NCI-H82 treated with DMSO at 0.1 percent for 48 hours (cell line): ENCODE results near the gene BABAM2.

Source experiments
- DNase-seq: peaks from one replicate; lab custom pipeline; 2025; ENCODE audit not compliant: unreplicated experiment; lab: John Stamatoyannopoulos, UW

The BABAM2 gene

DNA sequence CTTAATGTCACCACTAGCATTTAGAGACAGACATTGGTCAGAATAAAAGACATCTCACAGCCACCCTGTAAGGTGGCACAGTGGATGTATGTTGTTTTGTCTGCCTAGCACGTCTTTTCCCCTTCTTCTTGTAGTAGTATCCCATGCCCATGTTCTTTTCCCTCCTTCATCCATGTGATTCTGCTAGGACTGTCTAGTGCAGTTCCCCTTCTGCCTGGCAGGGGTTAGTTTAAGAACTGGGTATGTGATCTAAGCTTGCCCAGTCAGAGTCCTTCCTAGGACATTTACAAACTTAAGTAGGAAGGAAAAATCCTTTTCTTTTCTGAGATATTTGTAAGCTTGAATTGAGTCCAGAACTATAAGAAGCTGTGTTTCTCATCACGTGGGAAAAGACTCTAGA lies 172.3 kb downstream of the BABAM2 start:
- no peak for DNase-seq

DNA sequence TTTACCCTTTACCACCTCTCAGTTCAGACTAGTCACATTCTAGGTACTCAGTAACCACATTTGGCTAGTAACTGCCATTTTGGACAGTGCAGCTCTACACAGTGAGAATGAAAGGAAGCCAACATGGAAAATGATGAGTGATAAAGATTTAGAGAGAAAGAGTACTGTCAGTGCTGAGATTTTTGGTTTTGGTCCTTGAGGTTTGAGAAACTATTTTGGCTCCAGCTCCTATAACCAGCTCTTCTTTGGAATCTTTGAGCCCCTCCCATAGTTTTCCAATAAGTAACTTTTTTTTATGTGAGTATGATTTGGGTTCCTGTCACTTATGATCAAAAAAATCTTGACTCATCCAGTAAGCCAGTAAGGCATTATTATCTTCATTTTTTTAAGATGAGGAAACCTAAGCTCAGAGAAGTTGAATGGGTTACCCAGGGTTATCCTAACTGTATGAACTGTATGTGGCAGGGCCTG lies 173.0 kb downstream of the BABAM2 start:
- DNase-seq: no peak

DNA sequence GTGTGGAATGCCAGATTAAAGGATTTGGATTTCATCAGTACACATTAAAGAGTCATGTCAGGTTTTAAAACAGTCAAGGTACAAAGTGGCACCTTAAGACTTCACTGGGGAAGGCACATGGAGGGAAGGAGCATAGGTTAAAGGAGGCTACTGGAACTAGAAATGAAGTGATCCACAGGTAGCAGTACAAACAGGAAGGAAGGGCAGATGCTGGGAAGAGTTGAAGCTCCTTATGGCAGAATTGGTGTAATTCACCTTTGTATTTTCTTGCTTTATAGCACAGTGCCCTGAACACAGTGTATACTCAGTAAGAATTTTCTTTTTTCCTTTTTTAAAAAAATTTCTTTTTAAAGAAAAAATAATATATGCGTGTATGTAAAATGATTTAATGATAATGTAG lies 177.1 kb downstream of the BABAM2 start:
- no peak for DNase-seq

DNA sequence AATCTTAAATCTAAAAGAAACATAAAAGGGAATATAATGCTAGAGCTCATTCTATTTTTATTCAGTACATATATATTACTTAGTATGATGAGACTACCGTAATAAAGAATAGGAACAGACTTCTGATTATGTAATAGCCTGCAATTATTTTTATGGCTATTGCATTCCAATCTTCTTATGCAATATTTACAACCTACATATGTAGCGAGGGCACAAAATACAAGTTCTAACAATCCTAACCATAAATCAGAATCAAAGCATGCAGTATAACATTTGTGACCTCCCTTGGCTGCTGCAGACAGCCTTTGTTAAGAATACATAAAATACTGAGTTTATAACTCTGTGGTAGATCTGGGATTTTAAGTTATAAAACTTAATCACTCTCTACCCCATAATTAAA lies 177.6 kb downstream of the BABAM2 start:
- DNase-seq: no peak

DNA sequence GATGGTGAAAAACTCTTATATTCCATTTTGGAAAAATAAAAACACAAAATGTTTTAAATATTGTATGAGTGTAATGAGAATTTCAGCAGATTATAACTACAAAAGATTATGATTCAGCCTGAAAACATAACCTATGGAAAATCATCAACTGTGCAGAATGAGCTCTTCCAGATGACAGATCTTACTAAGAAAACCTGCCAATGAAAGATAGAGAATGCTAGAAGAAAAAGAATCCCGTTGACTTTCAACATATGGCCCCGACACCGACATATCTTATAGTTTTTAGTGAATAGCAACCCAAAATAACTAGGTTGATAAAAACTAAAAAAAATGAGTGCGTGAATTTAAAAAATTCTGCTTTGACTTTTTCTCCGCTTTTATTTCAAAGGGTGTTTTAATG lies 178.0 kb downstream of the BABAM2 start:
- DNase-seq: no peak

DNA sequence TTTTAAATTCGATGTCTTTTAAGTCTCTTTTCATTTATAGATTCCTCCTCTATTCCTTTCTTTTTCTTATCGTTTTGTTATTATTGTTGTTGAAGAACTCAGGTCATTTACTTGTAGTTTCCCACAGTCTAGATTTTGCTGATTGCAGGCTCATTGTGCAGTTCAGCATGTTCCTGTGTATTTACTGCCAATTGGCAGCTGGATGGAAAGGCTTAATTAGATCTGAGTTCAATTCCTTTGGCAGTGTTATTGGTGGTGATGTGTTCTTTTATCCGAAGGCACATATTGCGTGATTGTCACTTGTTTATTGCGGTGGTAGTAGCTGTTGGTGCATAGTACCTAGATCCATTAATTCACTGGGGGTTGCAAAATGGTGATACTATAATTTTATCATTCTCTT lies 180.7 kb downstream of the BABAM2 start:
- DNase-seq: no peak

DNA sequence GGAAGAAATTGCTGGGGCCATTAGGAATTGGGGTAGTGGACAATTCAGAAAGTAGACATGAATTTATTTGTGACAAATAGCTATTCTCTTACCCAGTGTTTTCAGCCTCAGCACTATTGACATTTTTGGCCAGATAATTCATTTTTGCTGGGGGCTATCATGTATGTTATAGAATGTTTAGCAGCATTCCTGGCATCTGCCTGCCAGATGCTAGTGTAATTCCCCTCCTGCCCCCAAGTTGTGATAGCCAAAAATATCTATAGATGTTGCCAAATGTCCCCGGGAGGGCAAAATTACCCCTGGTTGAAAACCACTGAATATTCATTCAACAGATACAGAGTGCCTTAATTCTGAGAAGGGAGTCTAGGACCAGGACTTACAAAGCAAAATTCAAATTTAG lies 183.6 kb downstream of the BABAM2 start:
- no peak for DNase-seq

DNA sequence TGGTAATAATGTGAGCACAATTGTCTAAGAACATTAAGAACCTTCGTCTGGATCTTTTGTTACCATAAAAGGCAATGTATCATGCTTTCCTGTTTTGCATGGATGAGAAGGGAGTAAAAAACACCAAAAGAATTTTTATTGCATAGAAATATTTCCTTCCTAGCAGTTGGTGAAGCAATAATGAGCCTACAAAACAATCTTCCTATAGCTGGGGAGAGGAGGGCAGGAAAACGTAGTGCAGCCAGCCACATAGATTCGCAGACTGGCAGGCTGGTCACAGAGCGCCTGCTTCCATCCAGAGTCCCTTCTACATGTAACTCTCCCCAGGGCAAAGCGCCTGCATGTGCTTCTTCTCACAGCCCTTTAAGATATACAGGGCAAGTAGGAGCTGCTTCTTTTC lies 190.4 kb downstream of the BABAM2 start:
- no peak for DNase-seq

DNA sequence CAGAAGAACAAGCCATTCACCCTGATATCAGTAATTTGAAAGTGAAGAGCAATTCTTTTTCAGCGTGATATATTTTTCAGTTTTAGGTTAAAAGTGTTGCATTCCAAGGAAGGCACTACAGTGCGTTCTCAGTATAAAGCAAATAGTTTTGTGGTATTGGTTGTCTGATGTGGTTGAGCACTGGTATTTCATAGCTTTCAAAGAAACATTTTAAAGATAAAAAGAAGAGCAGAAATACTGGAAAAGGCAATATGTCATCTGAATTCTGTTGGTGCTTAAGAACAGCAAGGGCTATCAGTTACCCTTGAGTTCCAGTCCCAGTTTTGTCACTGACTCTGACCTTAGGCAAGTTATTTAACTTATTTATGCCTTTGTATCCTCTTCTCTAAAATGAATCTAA lies 191.6 kb downstream of the BABAM2 start:
- no peak for DNase-seq

- no peak for DNase-seq
These were observed 192.9 kb downstream of the BABAM2 start for GRCh38 chr2:28083476-28083875.

DNA sequence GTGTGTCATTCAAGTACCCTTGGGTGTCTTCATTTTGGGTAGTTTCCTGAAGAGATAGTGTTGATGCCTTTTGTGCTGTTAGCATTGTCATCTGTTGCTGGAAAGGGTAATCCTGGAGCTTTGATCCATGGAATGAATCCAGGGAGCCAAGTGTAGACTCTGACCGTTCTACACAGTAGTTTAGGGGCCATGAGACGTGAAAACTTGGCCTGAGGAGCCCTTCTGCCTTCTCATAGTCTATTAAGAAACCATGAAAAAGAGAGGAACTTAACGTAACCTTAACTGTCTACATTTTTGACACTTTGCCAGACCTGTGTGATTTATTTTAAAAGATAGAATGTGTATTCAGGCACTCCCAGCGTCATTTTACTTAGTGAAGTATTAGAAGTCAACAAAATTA lies 194.0 kb downstream of the BABAM2 start:
- DNase-seq: no peak

DNA sequence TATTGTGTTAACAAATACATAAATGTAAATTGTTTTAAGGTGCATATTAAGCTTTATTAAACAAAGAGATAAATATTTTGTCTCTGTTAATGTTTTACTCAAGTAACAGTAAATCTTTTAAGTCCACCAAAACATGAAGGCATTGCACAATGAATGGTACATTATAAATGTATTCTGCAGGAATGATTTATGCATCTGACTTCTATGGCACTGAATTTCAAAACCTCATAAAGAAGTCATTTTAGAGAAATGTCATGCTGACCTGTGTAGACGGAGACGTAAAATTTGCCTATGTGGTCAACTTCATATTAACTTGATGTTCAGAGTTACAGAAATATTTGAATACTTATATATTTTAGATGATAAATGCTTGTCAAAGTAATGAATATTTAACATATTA lies 194.7 kb downstream of the BABAM2 start:
- DNase-seq: no peak

DNA sequence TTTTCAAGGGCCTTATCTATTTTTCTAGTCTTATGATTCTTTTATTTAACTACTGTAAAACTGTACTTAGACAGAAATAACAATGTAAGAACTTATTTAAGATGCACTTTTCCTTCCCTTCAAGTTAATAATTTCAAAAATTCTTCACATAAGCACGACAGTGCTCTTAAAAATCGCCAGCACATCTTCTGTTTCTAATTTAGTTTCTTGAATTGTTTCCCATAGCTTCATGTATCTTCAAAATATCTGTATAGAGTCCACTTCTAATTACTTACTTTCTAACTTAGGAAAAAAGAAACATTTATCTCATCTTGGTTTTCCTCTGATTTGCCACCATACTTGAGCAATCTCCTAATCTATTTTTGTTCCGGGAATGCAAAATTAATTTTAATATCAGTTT lies 196.1 kb downstream of the BABAM2 start:
- DNase-seq: no peak

DNA sequence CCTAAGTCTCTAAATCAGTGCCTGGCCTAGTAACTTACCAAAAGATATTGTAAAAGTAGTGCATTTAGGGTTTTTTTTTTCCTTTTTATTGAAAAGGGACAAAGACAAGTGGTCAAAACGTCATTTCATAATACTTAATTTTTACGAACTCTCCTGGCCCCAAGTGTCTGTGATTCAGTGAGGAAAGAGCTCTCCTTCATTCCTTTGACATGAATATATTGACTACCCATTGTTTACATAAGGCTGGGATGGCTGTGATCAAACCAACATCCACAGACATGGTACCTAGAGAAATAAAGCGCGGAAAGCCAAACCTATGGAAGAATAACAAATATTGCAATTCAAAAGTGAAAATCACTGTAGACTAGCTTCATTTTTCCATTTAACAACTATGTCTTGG lies 198.4 kb downstream of the BABAM2 start:
- no peak for DNase-seq

DNA sequence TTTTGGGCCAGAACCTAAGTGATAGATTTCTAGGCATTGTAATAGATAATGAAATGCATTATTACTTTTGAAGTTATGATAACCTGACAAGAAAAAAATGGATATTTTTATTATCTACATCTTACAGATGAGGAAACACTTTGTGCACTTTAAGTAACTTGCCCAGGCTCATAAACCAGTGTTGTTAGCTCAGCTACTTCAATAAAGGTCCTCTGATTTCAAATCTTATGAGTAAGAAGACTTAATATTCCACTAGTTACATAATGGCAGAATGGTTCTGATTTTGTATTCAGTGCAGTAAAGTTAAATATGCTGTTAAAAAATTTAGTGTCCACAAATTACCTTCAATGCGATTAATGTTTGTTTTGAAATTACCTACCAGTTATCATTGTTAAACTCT lies 199.0 kb downstream of the BABAM2 start:
- no peak for DNase-seq

DNA sequence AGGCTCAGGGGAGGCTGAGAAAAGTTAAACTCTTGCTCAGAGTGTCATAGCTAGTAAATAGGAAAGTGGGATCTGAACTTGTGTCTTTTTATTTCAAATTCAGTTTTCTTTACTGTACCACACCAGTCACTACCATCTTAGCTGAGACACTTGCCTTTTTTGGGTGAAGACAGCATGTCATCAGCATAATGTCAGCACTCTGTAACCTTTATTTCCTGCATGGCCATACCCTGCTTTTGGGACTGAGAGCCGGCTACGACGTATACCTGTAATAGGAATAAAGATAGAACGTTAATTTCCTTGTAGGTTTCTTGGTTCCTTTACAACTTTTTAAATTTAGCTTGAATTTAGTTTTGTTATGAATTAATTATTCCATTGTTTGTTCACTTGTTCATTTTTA lies 202.8 kb downstream of the BABAM2 start:
- DNase-seq: no peak

DNA sequence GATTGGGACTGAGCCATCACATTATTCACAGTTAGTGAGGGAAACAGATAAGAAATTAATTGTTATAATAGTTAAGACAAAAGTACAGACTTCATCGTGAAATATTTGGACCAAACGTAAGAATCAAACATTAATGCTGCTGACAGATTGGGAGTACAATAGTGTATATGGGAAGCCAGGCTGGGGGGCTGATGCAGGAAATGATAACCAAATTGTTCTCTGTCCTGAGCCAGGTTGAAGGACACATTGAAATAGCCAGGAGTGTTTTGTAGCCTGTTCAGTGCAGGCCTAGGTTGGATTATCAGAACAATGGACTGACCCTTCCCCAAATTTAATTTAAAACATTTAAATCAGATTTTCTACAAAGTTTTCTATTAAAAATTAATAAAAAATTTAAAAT lies 203.2 kb downstream of the BABAM2 start:
- DNase-seq: no peak

GRCh38 chr2:28094739-28095138 lies 204.2 kb downstream of the BABAM2 start:
- DNase-seq: no peak

DNA sequence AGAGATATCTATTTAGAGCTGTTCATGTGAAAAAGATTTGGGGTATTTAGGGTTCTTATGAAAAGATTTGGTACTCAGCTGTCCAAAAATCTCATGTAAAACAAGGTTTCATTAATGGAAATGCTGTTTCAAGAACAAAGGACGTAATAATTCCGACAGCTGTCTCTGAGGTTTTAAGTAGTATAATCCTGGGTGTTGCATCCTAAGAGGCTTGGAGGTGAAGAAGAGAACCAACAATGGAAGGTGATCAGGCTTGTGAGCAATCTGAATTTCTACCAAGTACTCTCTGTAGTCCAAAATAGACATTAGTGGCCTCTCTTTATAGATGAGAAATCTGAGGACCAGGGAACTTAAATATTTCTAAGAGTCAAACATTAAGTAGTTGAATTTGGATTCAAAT lies 205.1 kb downstream of the BABAM2 start:
- DNase-seq: peak; percentile 69

- no peak for DNase-seq
These were observed 205.9 kb downstream of the BABAM2 start for GRCh38 chr2:28096421-28096820.

GRCh38 chr2:28098501-28099225 lies 208.1 kb downstream of the BABAM2 start:
- peak; percentile 34 for DNase-seq

DNA sequence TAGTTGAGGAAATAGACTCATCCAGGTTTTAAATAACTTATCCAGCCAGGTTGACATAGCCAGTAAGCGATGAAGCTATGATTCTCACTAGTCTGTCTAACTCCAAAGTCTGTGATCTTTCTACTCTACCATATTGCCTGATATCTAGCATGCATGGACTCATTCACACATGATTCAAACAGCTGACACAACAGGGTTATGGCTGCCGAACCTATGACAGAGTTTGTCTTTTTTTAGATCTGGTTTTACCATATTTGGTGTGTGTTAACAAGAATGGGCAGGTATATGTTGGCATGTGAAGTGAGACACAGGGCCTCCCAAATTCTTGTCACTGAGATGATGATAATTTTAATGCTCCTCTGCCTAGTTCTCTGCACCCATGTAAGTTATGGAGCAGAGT lies 210.6 kb downstream of the BABAM2 start:
- no peak for DNase-seq

- DNase-seq: no peak
These were observed 211.4 kb downstream of the BABAM2 start for GRCh38 chr2:28101892-28102291.
